ENCODE results near the gene PSEN1. TPM values are rescaled to one million over a fixed set of nuclear protein-coding genes. Genes with fewer than 3 reads are reported as not detected.

The PSEN1 gene
- total RNA-seq, 1 experiment from 2014 or later, result 68.3 TPM

DNA sequence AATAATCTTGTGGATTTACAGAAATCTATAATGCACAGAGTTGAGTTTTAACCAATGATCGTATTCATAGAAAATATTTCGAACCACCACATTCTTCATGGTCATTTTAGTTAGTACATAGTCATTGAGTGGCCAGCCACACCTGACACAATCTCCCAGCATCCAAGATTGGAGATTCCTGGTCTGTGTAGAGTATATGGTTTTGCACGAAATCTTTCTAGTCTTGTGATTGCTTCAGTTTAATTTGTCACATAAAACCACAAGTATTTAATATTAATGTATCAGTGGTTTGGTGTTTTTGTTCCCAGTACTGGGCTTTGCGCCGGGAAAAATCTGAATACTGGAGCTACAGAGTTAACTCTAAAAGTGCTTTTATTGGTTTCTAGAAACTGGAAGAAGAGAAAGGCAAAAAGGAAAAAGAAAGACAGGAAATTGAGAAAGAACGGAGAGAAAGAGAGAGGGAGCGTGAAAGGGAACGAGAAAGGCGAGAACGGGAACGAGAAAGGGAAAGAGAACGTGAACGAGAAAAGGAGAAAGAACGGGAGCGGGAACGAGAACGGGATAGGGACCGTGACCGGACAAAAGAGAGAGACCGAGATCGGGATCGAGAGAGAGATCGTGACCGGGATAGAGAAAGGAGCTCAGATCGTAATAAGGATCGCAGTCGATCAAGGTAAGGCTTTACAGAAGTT is 33.4 kb upstream of the PSEN1 start:
- BruUV-seq (replicated peaks), result TSS peak; percentile 28
- CTCF ChIA-PET, result no interaction called here
- Mint-ChIP-seq H3K4me3 (ENCODE audit: low read depth, unreplicated experiment) (no peak overlapping the region), H3K9me3 (ENCODE audit: low read depth, unreplicated experiment) (no peaks in the 10 kb centered on the region), H3K36me3 (ENCODE audit: insufficient read depth, unreplicated experiment) (peaks cover 54% of the 10 kb centered on the region), H3K4me1 (ENCODE audit: low read depth, unreplicated experiment) (peaks cover 7% of the 10 kb centered on the region), H3K27me3 (ENCODE audit: unreplicated experiment) (no peaks in the 10 kb centered on the region), H3K27ac (ENCODE audit: unreplicated experiment) (no peak overlapping the region)
- intact Hi-C loops (cut with micrococcal nuclease; ENCODE audit: unreplicated experiment), result no loop called here
- TF ChIP-seq, protein P1, sequence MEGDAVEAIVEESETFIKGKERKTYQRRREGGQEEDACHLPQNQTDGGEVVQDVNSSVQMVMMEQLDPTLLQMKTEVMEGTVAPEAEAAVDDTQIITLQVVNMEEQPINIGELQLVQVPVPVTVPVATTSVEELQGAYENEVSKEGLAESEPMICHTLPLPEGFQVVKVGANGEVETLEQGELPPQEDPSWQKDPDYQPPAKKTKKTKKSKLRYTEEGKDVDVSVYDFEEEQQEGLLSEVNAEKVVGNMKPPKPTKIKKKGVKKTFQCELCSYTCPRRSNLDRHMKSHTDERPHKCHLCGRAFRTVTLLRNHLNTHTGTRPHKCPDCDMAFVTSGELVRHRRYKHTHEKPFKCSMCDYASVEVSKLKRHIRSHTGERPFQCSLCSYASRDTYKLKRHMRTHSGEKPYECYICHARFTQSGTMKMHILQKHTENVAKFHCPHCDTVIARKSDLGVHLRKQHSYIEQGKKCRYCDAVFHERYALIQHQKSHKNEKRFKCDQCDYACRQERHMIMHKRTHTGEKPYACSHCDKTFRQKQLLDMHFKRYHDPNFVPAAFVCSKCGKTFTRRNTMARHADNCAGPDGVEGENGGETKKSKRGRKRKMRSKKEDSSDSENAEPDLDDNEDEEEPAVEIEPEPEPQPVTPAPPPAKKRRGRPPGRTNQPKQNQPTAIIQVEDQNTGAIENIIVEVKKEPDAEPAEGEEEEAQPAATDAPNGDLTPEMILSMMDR (IDR thresholded peaks at IDR 0.05; ENCODE audit: unreplicated experiment), result no peak
- no peak for DNase-seq

DNA sequence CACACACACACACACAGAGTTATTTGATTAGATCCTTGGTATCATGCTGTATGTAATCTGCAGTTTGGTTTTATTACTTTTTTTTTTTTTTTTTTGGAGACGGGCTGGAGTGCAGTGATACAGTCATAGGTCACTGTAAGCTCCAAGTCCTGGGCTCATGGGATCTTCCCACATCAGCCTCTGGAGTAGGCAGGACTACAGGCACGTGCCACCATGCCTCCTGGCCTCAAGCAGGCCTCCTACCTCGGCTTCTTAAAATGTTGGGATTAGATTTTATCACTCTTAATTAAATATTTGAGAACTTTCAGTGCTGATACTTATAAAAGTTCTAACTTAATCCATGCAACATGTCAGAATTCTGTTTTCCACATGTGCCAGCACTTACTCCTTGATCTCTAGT is 31.3 kb upstream of the PSEN1 start:
- no peak overlapping the region for H3K4me3 Mint-ChIP-seq (ENCODE audit: low read depth, unreplicated experiment)
- H3K36me3 Mint-ChIP-seq (ENCODE audit: insufficient read depth, unreplicated experiment), result peaks cover 47% of the 10 kb centered on the region
- no peaks in the 10 kb centered on the region for H3K9me3 Mint-ChIP-seq (ENCODE audit: low read depth, unreplicated experiment)
- TF ChIP-seq, protein P1 (IDR thresholded peaks at IDR 0.05; ENCODE audit: unreplicated experiment), result no peak
- CTCF ChIA-PET, result no interaction called here
- H3K27me3 Mint-ChIP-seq (ENCODE audit: unreplicated experiment), result no peaks in the 10 kb centered on the region
- no peak overlapping the region for H3K27ac Mint-ChIP-seq (ENCODE audit: unreplicated experiment)
- no TSS peak for BruUV-seq (replicated peaks)
- no peak for DNase-seq
- H3K4me1 Mint-ChIP-seq (ENCODE audit: low read depth, unreplicated experiment), result peaks cover 7% of the 10 kb centered on the region
- intact Hi-C loops (cut with micrococcal nuclease; ENCODE audit: unreplicated experiment), result no loop called here

DNA sequence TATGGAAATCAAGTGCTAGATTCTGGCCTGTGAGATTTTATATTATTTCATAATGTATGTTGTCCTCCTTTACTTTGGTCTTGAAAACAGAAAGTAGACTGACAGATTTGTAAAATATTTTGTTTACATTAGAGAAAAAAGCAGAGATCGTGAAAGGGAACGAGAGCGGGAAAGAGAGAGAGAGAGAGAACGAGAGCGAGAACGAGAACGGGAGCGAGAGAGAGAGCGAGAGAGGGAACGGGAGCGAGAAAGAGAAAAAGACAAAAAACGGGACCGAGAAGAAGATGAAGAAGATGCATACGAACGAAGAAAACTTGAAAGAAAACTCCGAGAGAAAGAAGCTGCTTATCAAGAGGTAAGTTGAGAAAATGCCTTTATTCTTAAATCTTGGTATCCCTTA is 30.6 kb upstream of the PSEN1 start:
- CTCF ChIA-PET, result no interaction called here
- TF ChIP-seq, protein P1 (IDR thresholded peaks at IDR 0.05; ENCODE audit: unreplicated experiment), result no peak
- peaks cover 47% of the 10 kb centered on the region for H3K36me3 Mint-ChIP-seq (ENCODE audit: insufficient read depth, unreplicated experiment)
- H3K27ac Mint-ChIP-seq (ENCODE audit: unreplicated experiment), result no peak overlapping the region
- no peaks in the 10 kb centered on the region for H3K27me3 Mint-ChIP-seq (ENCODE audit: unreplicated experiment)
- no peak for DNase-seq
- H3K4me3 Mint-ChIP-seq (ENCODE audit: low read depth, unreplicated experiment), result no peak overlapping the region
- peaks cover 7% of the 10 kb centered on the region for H3K4me1 Mint-ChIP-seq (ENCODE audit: low read depth, unreplicated experiment)
- BruUV-seq (replicated peaks), result no TSS peak
- no peaks in the 10 kb centered on the region for H3K9me3 Mint-ChIP-seq (ENCODE audit: low read depth, unreplicated experiment)
- intact Hi-C loops (cut with micrococcal nuclease; ENCODE audit: unreplicated experiment), result no loop called here

DNA sequence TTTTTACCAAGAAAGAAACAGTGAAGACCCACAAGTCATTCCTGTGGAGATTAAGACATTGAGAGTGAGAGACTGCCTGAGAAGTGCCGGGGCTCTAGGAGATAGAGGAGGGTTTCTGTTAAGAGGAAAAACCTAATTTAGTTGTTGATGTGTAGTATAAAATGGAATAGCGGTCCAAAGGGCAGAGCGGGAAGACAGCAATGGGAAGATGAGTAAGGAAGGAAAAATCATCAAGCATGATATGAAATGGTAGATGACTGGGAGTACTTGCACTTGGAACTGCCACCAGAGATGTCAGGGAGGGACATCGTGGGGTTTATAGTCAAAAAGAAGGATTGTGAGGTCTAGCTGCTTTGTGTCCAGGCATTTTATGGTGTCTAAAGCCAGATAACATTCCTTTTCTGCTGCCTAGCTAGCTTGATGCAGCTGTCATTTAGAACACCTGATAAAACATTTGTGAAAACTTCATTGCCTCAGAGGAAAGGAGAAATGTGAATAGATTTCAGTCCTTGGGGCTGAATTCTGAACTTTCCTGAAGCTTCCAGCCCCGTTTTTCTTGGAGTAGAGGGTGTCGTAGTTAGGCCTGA is 20.1 kb upstream of the PSEN1 start:
- CTCF ChIA-PET, result interaction anchor here (0.6 kb wide), 1 partner anchor 585 kb away, joined by 3 read pairs; no protein-coding TSS in a partner anchor

More for the DNA sequence above, 20.1 kb upstream of the PSEN1 start:
- no peak for DNase-seq
- Mint-ChIP-seq H3K9me3 (ENCODE audit: low read depth, unreplicated experiment) (no peaks in the 10 kb centered on the region), H3K4me1 (ENCODE audit: low read depth, unreplicated experiment) (no peaks in the 10 kb centered on the region), H3K36me3 (ENCODE audit: insufficient read depth, unreplicated experiment) (peaks cover 58% of the 10 kb centered on the region), H3K27ac (ENCODE audit: unreplicated experiment) (no peak overlapping the region), H3K27me3 (ENCODE audit: unreplicated experiment) (no peaks in the 10 kb centered on the region), H3K4me3 (ENCODE audit: low read depth, unreplicated experiment) (no peak overlapping the region)
- intact Hi-C loops (cut with micrococcal nuclease; ENCODE audit: unreplicated experiment), result no loop called here
- BruUV-seq (replicated peaks), result no TSS peak
- TF ChIP-seq, protein P1 (IDR thresholded peaks at IDR 0.05; ENCODE audit: unreplicated experiment), result no peak

Measured in Calu3 (cell line).